Suprapubic skin (tissue), 4 donors: Measurements from ENCODE around the gene SOWAHC. TPM values are rescaled to one million over a fixed set of nuclear protein-coding genes. Genes with fewer than 3 reads are reported as not detected.

ENCODE experiments used
- DNase-seq, 2 donors: peaks; one replicate each; pipeline ENCODE4 v3.0.0-alpha.2; 2019; ENCODE audit warnings: low spot score in 2 of 2
- H3K27ac ChIP-seq: fragments of 200-600 bp; sonication (generic); one replicate; pipeline ENCODE4 v1.5.1; 2019
- H3K27me3 ChIP-seq: fragments of 200-600 bp; sonication (generic); one replicate; pipeline ENCODE4 v1.5.1; 2019
- H3K36me3 ChIP-seq: fragments of 200-600 bp; sonication (generic); one replicate; pipeline ENCODE4 v1.5.1; 2019
- H3K4me1 ChIP-seq: fragments of 200-600 bp; sonication (generic); one replicate; pipeline ENCODE4 v1.5.1; 2019
- H3K4me3 ChIP-seq: fragments of 200-600 bp; sonication (generic); one replicate; pipeline ENCODE4 v1.5.1; 2019; ENCODE audit warnings: mild to moderate bottlenecking
- H3K9me3 ChIP-seq: fragments of 200-600 bp; sonication (generic); one replicate; pipeline ENCODE4 v1.5.1; 2019
- EP300 ChIP-seq: sonication (generic); formaldehyde crosslinking; IDR thresholded peaks from one replicate; pipeline ENCODE4 v1.6.1; 2017; ENCODE audit warnings: antibody characterized with exemption
- POLR2A ChIP-seq, 2 donors: fragments of 450-650 bp; IDR thresholded peaks; one replicate each; pipeline ENCODE4 v1.6.1; 2017; ENCODE audit warnings: antibody characterized with exemption in 2 of 2, mild to moderate bottlenecking in 2 of 2, moderate library complexity in 2 of 2
- POLR2AphosphoS5 ChIP-seq, 3 donors: sonication (generic); formaldehyde crosslinking; IDR thresholded peaks; one replicate each; pipeline ENCODE4 v1.6.1; 2017; ENCODE audit warnings: antibody characterized with exemption in 3 of 3
- WGBS: methylation state at CpG from one replicate; pipeline ENCODE4 v1.1.5; 2018; 5-methylcytosine and 5-hydroxymethylcytosine counted together
- total RNA-seq, 4 donors: library from RNA; depleted of rRNA; stranded (reverse); fragments of >200 nt; gene quantifications; one replicate each; pipeline ENCODE4 v1.1.0, GENCODE V29; 2016
- TF ChIP-seq, protein P1 (sequence below), 2 donors: fragments of 200-600 bp in 1 of 2; fragments of 450-650 bp in 1 of 2; sonication (generic) in 1 of 2; IDR thresholded peaks; one replicate each; pipeline ENCODE4 v1.5.1; 2016 to 2019; ENCODE audit warnings: antibody characterized with exemption in 2 of 2, mild to moderate bottlenecking in 1 of 2, moderate library complexity in 1 of 2

The SOWAHC gene
- total RNA-seq, 4 donors from 2014 or later, result 42.8 to 59.7 (median 57.1) TPM

DNA sequence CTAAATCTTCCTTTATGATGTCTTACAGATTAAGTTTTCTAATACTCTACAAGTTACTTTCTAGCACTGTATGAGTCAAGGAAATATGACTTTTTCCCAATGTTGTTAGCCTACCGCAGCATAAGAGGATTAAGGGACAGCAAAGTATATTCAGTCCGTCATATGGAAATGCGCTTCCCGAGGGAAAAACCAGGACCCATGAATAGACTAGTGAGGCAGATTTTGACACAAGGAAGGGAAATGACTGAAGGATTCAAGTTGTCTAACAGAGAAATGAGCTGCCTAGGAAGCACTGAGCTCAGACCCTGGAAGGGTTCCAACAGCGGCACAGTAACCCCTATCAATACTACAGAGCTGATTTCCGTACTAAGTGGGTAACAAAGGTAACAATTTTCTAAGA lies 12.4 kb upstream of the SOWAHC start:
- H3K36me3 ChIP-seq, result no peaks in the 10 kb centered on the region
- H3K27me3 ChIP-seq, result no peaks in the 10 kb centered on the region
- H3K4me1 ChIP-seq, result peaks cover 24% of the 10 kb centered on the region
- WGBS, result 56% methylated on average over 6 of the region's 6 CpGs
- no peaks in the 10 kb centered on the region for H3K9me3 ChIP-seq
- TF ChIP-seq POLR2AphosphoS5 (IDR thresholded peaks at IDR 0.05), result no peak
- TF ChIP-seq POLR2A (IDR thresholded peaks at IDR 0.05), result no peak
- TF ChIP-seq EP300, result no peak
- TF ChIP-seq, protein P1, sequence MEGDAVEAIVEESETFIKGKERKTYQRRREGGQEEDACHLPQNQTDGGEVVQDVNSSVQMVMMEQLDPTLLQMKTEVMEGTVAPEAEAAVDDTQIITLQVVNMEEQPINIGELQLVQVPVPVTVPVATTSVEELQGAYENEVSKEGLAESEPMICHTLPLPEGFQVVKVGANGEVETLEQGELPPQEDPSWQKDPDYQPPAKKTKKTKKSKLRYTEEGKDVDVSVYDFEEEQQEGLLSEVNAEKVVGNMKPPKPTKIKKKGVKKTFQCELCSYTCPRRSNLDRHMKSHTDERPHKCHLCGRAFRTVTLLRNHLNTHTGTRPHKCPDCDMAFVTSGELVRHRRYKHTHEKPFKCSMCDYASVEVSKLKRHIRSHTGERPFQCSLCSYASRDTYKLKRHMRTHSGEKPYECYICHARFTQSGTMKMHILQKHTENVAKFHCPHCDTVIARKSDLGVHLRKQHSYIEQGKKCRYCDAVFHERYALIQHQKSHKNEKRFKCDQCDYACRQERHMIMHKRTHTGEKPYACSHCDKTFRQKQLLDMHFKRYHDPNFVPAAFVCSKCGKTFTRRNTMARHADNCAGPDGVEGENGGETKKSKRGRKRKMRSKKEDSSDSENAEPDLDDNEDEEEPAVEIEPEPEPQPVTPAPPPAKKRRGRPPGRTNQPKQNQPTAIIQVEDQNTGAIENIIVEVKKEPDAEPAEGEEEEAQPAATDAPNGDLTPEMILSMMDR (IDR thresholded peaks at IDR 0.05), result no peak
- no peak overlapping the region for H3K4me3 ChIP-seq
- no peak for DNase-seq
- H3K27ac ChIP-seq, result no peak overlapping the region

DNA sequence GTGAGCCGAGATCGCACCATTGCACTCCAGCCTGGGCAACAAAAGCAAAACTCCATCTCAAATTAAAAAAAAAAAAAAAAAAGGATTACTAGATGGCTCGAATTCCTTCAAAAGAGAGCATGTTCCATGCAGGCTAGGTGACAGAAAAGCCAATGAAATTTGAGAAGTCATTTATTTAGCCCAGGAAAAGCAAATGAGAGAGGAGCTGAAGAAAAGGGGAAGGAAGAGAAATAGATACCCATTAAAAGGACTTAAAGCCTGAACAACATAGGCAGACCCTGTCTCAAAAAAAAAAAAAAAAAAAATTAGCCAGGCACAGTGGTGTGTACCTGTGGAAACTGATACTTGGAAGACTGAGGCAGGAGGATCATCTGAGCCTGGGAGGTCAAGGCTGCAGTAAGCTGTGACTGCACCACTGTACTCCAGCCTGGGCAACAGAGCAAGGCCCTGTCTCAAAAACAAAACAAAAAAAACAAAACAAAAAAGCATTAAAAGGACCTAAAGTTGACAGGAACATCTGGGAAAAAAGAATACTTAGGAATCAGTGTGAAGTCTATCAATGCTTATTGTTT lies 11.5 kb upstream of the SOWAHC start:
- Histone ChIP-seq H3K27ac (no peak overlapping the region), H3K27me3 (no peaks in the 10 kb centered on the region), H3K4me1 (peaks cover 25% of the 10 kb centered on the region), H3K9me3 (no peaks in the 10 kb centered on the region), H3K36me3 (no peaks in the 10 kb centered on the region), H3K4me3 (no peak overlapping the region)
- 92% methylated on average over 3 of the region's 3 CpGs for WGBS
- TF ChIP-seq EP300 (no peak), POLR2AphosphoS5 (IDR thresholded peaks at IDR 0.05) (no peak), POLR2A (IDR thresholded peaks at IDR 0.05) (no peak)
- TF ChIP-seq, protein P1 (IDR thresholded peaks at IDR 0.05), result no peak
- DNase-seq, result no peak

DNA sequence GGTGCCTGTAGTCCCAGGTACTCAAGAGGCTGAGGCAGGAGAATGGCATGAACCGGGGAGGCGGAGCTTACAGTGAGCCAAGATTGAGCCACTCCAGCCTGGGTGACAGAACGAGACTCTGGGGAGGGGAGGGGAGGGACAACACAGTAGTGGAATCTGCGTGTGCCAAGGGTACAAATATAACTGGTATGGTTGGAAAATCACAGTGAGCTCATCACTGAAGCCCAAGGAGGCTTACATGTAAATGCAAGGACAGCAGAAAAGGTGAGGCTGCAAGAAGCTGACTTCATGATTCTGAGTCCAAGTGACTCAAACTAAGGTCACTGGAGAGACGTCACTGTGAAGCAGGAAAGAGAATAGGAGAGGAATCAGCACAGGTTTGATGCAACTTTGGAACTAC lies 9.6 kb upstream of the SOWAHC start:
- no peak for DNase-seq
- Histone ChIP-seq H3K36me3 (no peaks in the 10 kb centered on the region), H3K27me3 (no peaks in the 10 kb centered on the region), H3K27ac (no peak overlapping the region), H3K4me1 (peaks cover 44% of the 10 kb centered on the region), H3K4me3 (no peak overlapping the region), H3K9me3 (no peaks in the 10 kb centered on the region)
- 52% methylated on average over 5 of the region's 5 CpGs for WGBS
- no peak for TF ChIP-seq EP300
- no peak for TF ChIP-seq POLR2AphosphoS5 (IDR thresholded peaks at IDR 0.05)

DNA sequence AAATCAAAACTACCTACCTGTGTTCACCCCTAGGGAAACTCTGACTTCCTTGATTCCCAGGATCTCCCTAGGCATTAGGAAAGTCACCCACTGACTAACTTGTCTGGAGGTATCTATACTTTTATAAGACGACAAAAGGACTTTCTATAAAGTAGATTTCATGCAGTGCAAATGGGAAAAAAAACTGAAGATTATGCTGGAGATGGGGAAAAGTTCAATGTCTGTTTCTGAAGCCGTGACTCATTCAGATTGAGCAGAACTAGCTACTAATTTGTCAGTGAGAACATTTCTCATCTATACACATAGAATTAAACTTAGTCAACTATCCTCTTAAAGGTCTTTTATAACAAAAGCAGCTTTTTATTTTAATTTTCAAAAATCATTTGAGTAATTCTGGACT lies 6.4 kb upstream of the SOWAHC start:
- WGBS, result 66% methylated on average over 2 of the region's 2 CpGs
- peaks cover 64% of the 10 kb centered on the region for H3K4me1 ChIP-seq

DNA sequence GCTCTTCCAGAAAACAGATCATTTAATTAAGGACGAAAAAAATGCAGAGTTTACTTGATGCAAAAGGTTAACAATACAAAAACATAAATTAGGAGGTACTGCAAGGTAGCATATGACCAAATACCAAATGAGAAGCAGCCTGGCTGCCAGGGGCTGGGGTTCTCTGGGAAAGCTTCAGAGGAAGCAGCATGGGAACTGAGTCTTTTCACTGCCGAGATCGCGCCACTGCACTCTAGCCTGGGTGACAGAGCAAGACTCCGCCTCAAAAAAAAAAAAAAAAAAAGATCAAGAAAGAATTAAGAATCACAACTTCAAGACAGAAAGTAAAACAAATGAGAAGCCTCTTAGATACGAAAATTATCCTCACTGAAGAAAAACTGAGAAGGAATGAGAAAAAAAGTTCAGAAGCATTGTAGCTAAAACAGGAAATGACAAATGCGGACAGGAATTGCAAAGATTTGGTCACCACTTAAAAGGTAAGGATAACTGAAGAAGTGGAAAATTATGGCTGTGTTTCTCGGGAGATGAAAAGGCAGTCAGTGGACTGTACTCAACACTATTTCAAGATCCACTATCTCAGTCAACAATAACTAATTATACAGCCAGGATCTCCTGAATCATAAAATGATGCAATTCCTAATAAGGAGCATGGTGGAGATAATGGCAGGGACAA lies 4.7 kb upstream of the SOWAHC start:
- peaks cover 67% of the 10 kb centered on the region for H3K4me1 ChIP-seq
- no peaks in the 10 kb centered on the region for H3K9me3 ChIP-seq
- H3K27ac ChIP-seq, result no peak overlapping the region
- H3K36me3 ChIP-seq, result no peaks in the 10 kb centered on the region
- no peaks in the 10 kb centered on the region for H3K27me3 ChIP-seq
- H3K4me3 ChIP-seq, result peak overlapping the region; percentile 14
- TF ChIP-seq EP300 (no peak), POLR2AphosphoS5 (IDR thresholded peaks at IDR 0.05) (no peak), POLR2A (IDR thresholded peaks at IDR 0.05) (no peak)
- TF ChIP-seq, protein P1 (IDR thresholded peaks at IDR 0.05), result no peak
- 39% methylated on average over 8 of the region's 8 CpGs for WGBS
- no peak for DNase-seq

More for the DNA sequence above, 6.4 kb upstream of the SOWAHC start:
- no peak overlapping the region for H3K4me3 ChIP-seq
- TF ChIP-seq POLR2AphosphoS5 (IDR thresholded peaks at IDR 0.05), result no peak
- no peaks in the 10 kb centered on the region for H3K27me3 ChIP-seq
- H3K36me3 ChIP-seq, result no peaks in the 10 kb centered on the region
- H3K27ac ChIP-seq, result no peak overlapping the region
- H3K9me3 ChIP-seq, result no peaks in the 10 kb centered on the region
- no peak for DNase-seq

DNA sequence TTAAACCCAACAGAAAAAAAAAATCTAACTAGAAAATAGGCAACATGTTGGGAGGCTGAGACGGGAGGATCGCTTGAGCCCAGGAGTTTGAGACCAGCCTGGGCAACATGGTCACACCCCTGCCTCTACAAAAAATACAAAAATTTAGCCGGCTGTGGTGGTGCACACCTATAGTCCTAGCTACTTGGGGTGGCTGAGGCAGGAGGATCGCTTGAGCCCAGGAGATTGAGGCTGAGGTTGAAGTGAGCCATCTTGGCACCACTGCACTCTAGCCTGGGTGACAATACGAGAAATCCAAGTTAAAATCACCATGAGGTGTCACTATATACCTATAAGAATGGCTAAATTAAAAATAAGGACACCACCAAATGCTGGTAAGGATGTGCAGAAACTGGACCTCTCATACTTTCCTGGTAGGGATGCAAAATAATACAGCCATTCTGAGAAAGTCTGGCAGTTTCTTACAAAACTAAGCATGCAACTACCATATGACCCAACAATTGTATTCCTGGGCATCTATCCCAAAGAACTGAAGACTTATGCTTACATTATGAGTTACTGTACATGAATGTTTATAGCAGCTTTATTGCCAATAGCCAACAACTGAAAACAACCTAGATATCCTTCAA lies 2.6 kb upstream of the SOWAHC start:
- DNase-seq, result no peak
- Histone ChIP-seq H3K4me1 (peaks cover 71% of the 10 kb centered on the region), H3K36me3 (no peaks in the 10 kb centered on the region), H3K4me3 (peak overlapping the region; percentile 84), H3K9me3 (no peaks in the 10 kb centered on the region), H3K27me3 (no peaks in the 10 kb centered on the region), H3K27ac (no peak overlapping the region)
- WGBS, result 81% methylated on average over 5 of the region's 5 CpGs
- TF ChIP-seq, protein P1 (IDR thresholded peaks at IDR 0.05), result no peak
- no peak for TF ChIP-seq EP300
- no peak for TF ChIP-seq POLR2AphosphoS5 (IDR thresholded peaks at IDR 0.05)
- no peak for TF ChIP-seq POLR2A (IDR thresholded peaks at IDR 0.05)
